H9 (cell line): ENCODE results near the gene MRPL34. TPM values are rescaled to one million over a fixed set of nuclear protein-coding genes. Genes with fewer than 3 reads are reported as not detected.

Experiments
- DNase-seq: peaks from one replicate; pipeline ENCODE4 v3.0.0-alpha.2; 2017
- H2AFZ ChIP-seq: one replicate; pipeline ENCODE4 v1.6.1; 2013; ENCODE audit warnings: mild to moderate bottlenecking, low read length, control low read depth, moderate library complexity
- H2AK5ac ChIP-seq: 2 replicates; pipeline ENCODE4 v1.6.1; 2013; ENCODE audit warnings: low read length, control low read depth, mixed read lengths; ENCODE audit not compliant: insufficient read length
- H2BK120ac ChIP-seq: one replicate; pipeline ENCODE4 v1.6.1; 2013; ENCODE audit warnings: low read depth, mild to moderate bottlenecking, low read length, control low read depth, inconsistent platforms; ENCODE audit not compliant: poor library complexity, severe bottlenecking
- H2BK12ac ChIP-seq: 2 replicates; pipeline ENCODE4 v1.6.1; 2013; ENCODE audit warnings: low read length, control low read depth, mixed read lengths, low read depth; ENCODE audit not compliant: insufficient read length
- H2BK15ac ChIP-seq: 2 replicates; pipeline ENCODE4 v1.6.1; 2013; ENCODE audit warnings: low read depth, low read length, control low read depth
- H2BK20ac ChIP-seq: one replicate; pipeline ENCODE4 v1.6.1; 2013; ENCODE audit warnings: low read depth, mild to moderate bottlenecking, low read length, control low read depth, inconsistent platforms; ENCODE audit not compliant: poor library complexity, severe bottlenecking
- H2BK5ac ChIP-seq: 2 replicates; pipeline ENCODE4 v1.6.1; 2013; ENCODE audit warnings: low read length, control low read depth, mixed read lengths; ENCODE audit not compliant: insufficient read length
- H3K14ac ChIP-seq: 2 replicates; pipeline ENCODE4 v1.6.1; 2013; ENCODE audit warnings: low read length, control low read depth; ENCODE audit not compliant: insufficient read depth
- H3K18ac ChIP-seq: 2 replicates; pipeline ENCODE4 v1.6.1; 2013; ENCODE audit warnings: low read depth, mild to moderate bottlenecking, mixed read lengths, low read length, control low read depth; ENCODE audit not compliant: insufficient read length
- H3K23ac ChIP-seq: 2 replicates; pipeline ENCODE4 v1.6.1; 2013; ENCODE audit warnings: low read length, control low read depth, mixed read lengths, low read depth; ENCODE audit not compliant: insufficient read length
- H3K23me2 ChIP-seq: 2 replicates; pipeline ENCODE4 v1.6.1; 2013; ENCODE audit warnings: low read depth, mild to moderate bottlenecking, mixed read lengths, low read length, control low read depth; ENCODE audit not compliant: insufficient read length, poor library complexity, severe bottlenecking
- H3K27ac ChIP-seq: 2 replicates; pipeline ENCODE4 v1.5.1; 2013; ENCODE audit warnings: low read length, control low read depth, mixed read lengths, low read depth; ENCODE audit not compliant: insufficient read length
- H3K27me3 ChIP-seq: 2 replicates; pipeline ENCODE4 v1.6.1; 2013; ENCODE audit warnings: low read length, control low read depth, inconsistent platforms; ENCODE audit not compliant: insufficient read depth
- H3K4ac ChIP-seq: 2 replicates; pipeline ENCODE4 v1.6.1; 2013; ENCODE audit warnings: low read depth, mild to moderate bottlenecking, control low read depth, inconsistent platforms, low read length, moderate library complexity
- H3K4me1 ChIP-seq: 2 replicates; pipeline ENCODE4 v1.6.1; 2013; ENCODE audit warnings: low read length, control low read depth, inconsistent platforms; ENCODE audit not compliant: insufficient read depth
- H3K4me2 ChIP-seq: 2 replicates; pipeline ENCODE4 v1.6.1; 2013; ENCODE audit warnings: low read length, control low read depth, mixed read lengths; ENCODE audit not compliant: insufficient read length, insufficient read depth
- H3K56ac ChIP-seq: 2 replicates; pipeline ENCODE4 v1.6.1; 2013; ENCODE audit warnings: low read depth, mild to moderate bottlenecking, mixed read lengths, low read length, control low read depth; ENCODE audit not compliant: insufficient read length
- H3K79me1 ChIP-seq: 2 replicates; pipeline ENCODE4 v1.6.1; 2013; ENCODE audit warnings: low read depth, mild to moderate bottlenecking, moderate library complexity, low read length, control low read depth, inconsistent platforms; ENCODE audit not compliant: insufficient read depth, poor library complexity, severe bottlenecking
- H3K79me2 ChIP-seq: 2 replicates; pipeline ENCODE4 v1.6.1; 2013; ENCODE audit warnings: low read length, control low read depth, inconsistent platforms; ENCODE audit not compliant: insufficient read depth
- H3K9ac ChIP-seq: 2 replicates; pipeline ENCODE4 v1.6.1; 2013; ENCODE audit warnings: low read length, control low read depth, mixed read lengths; ENCODE audit not compliant: insufficient read length; ENCODE audit errors: extremely low read depth
- H3K9me3 ChIP-seq: one replicate; pipeline ENCODE4 v1.6.1; 2013; ENCODE audit warnings: low read depth, low read length, inconsistent platforms; ENCODE audit not compliant: control insufficient read depth
- H3T11ph ChIP-seq: one replicate; pipeline ENCODE4 v1.6.1; 2013; ENCODE audit warnings: mild to moderate bottlenecking, low read length, control low read depth, inconsistent platforms
- H4K20me1 ChIP-seq: one replicate; pipeline ENCODE4 v1.6.1; 2013; ENCODE audit not compliant: control insufficient read depth, insufficient read length, insufficient read depth
- H4K5ac ChIP-seq: 2 replicates; pipeline ENCODE4 v1.6.1; 2013; ENCODE audit warnings: low read depth, mild to moderate bottlenecking, mixed read lengths, low read length, control low read depth; ENCODE audit not compliant: insufficient read length
- H4K8ac ChIP-seq: replicated peaks from 2 replicates; pipeline ENCODE4 v1.6.1; 2013; ENCODE audit warnings: low read length, control low read depth, mixed read lengths, low read depth; ENCODE audit not compliant: insufficient read length
- H4K91ac ChIP-seq: 2 replicates; pipeline ENCODE4 v1.6.1; 2013; ENCODE audit warnings: low read depth, mild to moderate bottlenecking, moderate library complexity, mixed read lengths, low read length, control low read depth; ENCODE audit not compliant: insufficient read length
- H3K27ac Mint-ChIP-seq, 3 experiments: 2 replicates in 2 of 3; 3 replicates in 1 of 3; pipeline ENCODE4 v1.8.0; 2020 to 2021; ENCODE audit warnings: mixed read lengths in 3 of 3, mild to moderate bottlenecking in 1 of 3, moderate library complexity in 1 of 3
- H3K27me3 Mint-ChIP-seq: 2 replicates; pipeline ENCODE4 v1.8.0; 2021; ENCODE audit warnings: low read depth, mild to moderate bottlenecking, moderate library complexity, mixed read lengths
- H3K36me3 Mint-ChIP-seq, 3 experiments: 2 replicates in 2 of 3; 3 replicates in 1 of 3; pipeline ENCODE4 v1.8.0; 2020 to 2021; ENCODE audit warnings: low read depth in 3 of 3, mixed read lengths in 3 of 3; ENCODE audit not compliant: insufficient read depth in 1 of 3
- H3K4me1 Mint-ChIP-seq, 2 experiments: 2 replicates each; pipeline ENCODE4 v1.8.0; 2020; ENCODE audit warnings: mixed read lengths in 2 of 2
- H3K4me3 Mint-ChIP-seq, 2 experiments: 2 replicates in 1 of 2; 3 replicates in 1 of 2; pipeline ENCODE4 v1.8.0; 2020 to 2021; ENCODE audit warnings: mild to moderate bottlenecking in 2 of 2, mixed read lengths in 2 of 2, moderate library complexity in 1 of 2
- H3K9me3 Mint-ChIP-seq, 2 experiments: 2 replicates in 1 of 2; 3 replicates in 1 of 2; pipeline ENCODE4 v1.8.0; 2020; ENCODE audit warnings: mild to moderate bottlenecking in 2 of 2, mixed read lengths in 2 of 2, moderate library complexity in 1 of 2
- WGBS: extraction: QIAGEN DNeasy Blood & Tissue Kit; methylation state at CpG from one replicate; pipeline ENCODE4 v1.1.7; 2013; ENCODE audit warnings: missing lambda C conversion rate, low lambda C conversion rate, mixed read lengths; ENCODE audit not compliant: insufficient read length; ENCODE audit errors: extremely low coverage; 5-methylcytosine and 5-hydroxymethylcytosine counted together
- total RNA-seq: library from RNA; stranded (reverse); gene quantifications from 2 replicates; pipeline ENCODE4 v1.2.1, GENCODE V29; 2021
- TF ChIP-seq, protein P1 (sequence below): fragments of 200-600 bp; sonication (generic); conservative IDR thresholded peaks from 3 replicates; pipeline ENCODE4 v1.8.0; 2021; ENCODE audit warnings: antibody characterized with exemption, mild to moderate bottlenecking

MRPL34 gene
- total RNA-seq, 1 experiment from 2014 or later = 84.6 TPM

DNA sequence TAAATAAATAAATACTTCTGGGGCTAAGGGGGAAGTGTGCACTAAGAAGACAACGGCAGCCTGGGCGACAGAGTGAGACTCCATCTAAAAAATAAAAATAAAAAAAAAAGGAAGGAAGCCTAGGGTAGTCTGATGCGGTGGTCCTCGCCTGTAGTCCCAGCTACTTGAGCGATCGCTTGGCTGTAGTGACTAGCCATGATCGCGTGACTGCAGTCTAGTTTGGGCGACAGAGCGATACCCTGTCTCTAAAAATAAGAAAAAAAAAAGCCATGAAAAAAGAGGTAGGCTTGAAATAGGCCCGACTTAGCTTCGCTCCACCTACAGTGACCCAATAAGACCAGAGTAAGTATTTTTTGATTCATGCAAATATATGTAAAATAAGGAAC lies 39.1 kb upstream of the MRPL34 start:
- peaks cover 15 to 27% of the 10 kb centered on the region in 2 experiments for H3K4me1 Mint-ChIP-seq
- no peak for DNase-seq
- peaks cover 10% of the 10 kb centered on the region for H3K79me1 ChIP-seq
- no peak overlapping the region for H2AK5ac ChIP-seq
- no peak overlapping the region for H3K27ac ChIP-seq
- H3K4ac ChIP-seq = no peak overlapping the region
- no peaks in the 10 kb centered on the region for H3K27me3 ChIP-seq
- no peaks in the 10 kb centered on the region for H3K79me2 ChIP-seq
- H3T11ph ChIP-seq = no peak overlapping the region
- H2BK5ac ChIP-seq = no peak overlapping the region
- no peak overlapping the region for H2BK120ac ChIP-seq
- no peaks in the 10 kb centered on the region for H4K20me1 ChIP-seq
- TF ChIP-seq, protein P1, sequence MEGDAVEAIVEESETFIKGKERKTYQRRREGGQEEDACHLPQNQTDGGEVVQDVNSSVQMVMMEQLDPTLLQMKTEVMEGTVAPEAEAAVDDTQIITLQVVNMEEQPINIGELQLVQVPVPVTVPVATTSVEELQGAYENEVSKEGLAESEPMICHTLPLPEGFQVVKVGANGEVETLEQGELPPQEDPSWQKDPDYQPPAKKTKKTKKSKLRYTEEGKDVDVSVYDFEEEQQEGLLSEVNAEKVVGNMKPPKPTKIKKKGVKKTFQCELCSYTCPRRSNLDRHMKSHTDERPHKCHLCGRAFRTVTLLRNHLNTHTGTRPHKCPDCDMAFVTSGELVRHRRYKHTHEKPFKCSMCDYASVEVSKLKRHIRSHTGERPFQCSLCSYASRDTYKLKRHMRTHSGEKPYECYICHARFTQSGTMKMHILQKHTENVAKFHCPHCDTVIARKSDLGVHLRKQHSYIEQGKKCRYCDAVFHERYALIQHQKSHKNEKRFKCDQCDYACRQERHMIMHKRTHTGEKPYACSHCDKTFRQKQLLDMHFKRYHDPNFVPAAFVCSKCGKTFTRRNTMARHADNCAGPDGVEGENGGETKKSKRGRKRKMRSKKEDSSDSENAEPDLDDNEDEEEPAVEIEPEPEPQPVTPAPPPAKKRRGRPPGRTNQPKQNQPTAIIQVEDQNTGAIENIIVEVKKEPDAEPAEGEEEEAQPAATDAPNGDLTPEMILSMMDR = no peak
- H3K14ac ChIP-seq = no peak overlapping the region
- no peak overlapping the region for H4K91ac ChIP-seq
- H2BK20ac ChIP-seq = no peak overlapping the region
- no peak overlapping the region for H2BK15ac ChIP-seq
- H4K5ac ChIP-seq = no peak overlapping the region
- peak overlapping the region; percentile 94 to 96 for H3K4me3 Mint-ChIP-seq
- H3K27ac Mint-ChIP-seq = peak overlapping the region; percentile 63 to 93 (median 65); a peak in 5 of 7 replicates
- H3K4me2 ChIP-seq = no peak overlapping the region
- peaks cover 4% of the 10 kb centered on the region; the same call in 1 of the 2 replicates for H3K4me1 ChIP-seq
- H3K36me3 Mint-ChIP-seq = peaks cover 11 to 24% (median 22%) of the 10 kb centered on the region in 3 experiments
- no peak overlapping the region for H2AFZ ChIP-seq
- no peak overlapping the region for H3K9ac ChIP-seq
- H3K9me3 Mint-ChIP-seq = no peaks in the 10 kb centered on the region; a peak in 1 of 5 replicates
- WGBS = no CpG with 5 or more reads among the region's 12 CpGs
- H4K8ac ChIP-seq = no peak overlapping the region
- no peak overlapping the region for H3K23ac ChIP-seq
- no peak overlapping the region for H3K56ac ChIP-seq
- H2BK12ac ChIP-seq = no peak overlapping the region
- no peaks in the 10 kb centered on the region for H3K9me3 ChIP-seq
- H3K18ac ChIP-seq = no peak overlapping the region
- H3K27me3 Mint-ChIP-seq = peaks cover 1% of the 10 kb centered on the region
- peaks cover 5% of the 10 kb centered on the region for H3K23me2 ChIP-seq
